NCI-H524 treated with DMSO at 0.1 percent for 48 hours (cell line): Measurements from ENCODE around the gene ZSCAN4.

Experiments used
- DNase-seq: peaks from one replicate; lab custom pipeline; 2025; lab: John Stamatoyannopoulos, UW

ZSCAN4 gene, protein sequence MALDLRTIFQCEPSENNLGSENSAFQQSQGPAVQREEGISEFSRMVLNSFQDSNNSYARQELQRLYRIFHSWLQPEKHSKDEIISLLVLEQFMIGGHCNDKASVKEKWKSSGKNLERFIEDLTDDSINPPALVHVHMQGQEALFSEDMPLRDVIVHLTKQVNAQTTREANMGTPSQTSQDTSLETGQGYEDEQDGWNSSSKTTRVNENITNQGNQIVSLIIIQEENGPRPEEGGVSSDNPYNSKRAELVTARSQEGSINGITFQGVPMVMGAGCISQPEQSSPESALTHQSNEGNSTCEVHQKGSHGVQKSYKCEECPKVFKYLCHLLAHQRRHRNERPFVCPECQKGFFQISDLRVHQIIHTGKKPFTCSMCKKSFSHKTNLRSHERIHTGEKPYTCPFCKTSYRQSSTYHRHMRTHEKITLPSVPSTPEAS

DNA sequence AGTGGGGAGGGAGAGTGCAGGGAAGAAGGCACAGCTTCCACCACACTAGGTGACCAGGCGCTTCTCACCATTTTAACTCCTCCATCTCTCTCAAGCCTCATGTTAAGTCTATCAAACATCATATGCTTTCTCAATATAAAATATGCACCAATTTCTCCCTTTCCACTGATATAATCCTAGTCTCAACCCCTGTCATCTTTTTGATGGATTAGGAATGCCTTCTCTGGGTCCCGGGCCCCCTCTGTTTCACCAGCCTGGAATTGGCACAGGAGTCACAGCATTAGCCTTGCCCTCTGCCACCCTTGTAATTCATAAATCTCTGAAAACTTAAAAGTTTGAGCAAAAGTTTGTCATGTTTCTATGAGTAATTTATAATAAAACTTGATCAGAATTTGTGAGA lies at the start of gene ZSCAN4:
TSS of gene ZSCAN4 (plus strand) at position 301 of the 400 bp plus-strand sequence. CDS start 7,211 bp downstream, outside the sequence.
- DNase-seq: no peak

DNA sequence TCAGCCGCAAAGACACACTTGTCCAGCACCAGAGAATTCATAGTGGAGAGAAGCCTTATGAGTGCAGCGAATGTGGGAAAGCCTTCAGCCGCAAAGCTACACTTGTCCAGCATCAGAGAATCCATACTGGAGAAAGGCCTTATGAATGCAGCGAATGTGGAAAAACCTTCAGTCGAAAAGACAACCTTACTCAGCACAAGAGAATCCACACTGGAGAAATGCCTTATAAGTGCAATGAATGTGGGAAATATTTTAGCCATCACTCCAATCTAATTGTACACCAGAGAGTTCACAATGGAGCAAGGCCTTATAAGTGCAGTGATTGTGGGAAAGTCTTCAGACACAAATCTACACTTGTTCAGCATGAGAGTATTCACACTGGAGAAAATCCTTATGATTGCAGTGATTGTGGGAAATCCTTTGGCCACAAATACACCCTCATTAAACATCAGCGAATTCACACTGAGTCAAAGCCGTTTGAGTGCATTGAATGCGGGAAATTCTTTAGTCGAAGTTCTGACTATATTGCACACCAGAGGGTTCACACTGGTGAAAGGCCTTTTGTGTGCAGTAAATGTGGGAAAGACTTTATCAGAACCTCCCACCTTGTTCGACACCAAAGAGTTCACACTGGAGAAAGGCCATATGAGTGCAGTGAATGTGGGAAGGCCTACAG lies 47.9 kb upstream of the ZSCAN4 start:
- DNase-seq: no peak

DNA sequence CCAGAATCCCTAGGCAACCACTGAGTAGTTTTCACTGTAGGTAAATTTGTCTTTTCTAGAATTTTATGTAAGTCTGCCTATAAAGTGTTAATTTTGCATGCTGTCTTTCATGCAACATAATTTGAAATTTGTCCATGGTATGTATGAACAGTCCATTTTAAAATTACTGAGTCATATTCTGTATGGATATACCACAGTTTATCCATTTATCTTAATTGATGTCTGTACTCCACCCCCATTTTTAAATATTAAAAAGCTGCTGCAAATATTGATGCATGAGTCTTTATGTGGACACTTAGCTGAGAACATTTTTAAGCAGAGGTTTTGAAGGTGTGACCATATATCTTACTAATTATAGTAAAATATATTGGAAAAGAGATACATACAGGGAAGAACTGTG lies 45.6 kb upstream of the ZSCAN4 start:
- DNase-seq: no peak

DNA sequence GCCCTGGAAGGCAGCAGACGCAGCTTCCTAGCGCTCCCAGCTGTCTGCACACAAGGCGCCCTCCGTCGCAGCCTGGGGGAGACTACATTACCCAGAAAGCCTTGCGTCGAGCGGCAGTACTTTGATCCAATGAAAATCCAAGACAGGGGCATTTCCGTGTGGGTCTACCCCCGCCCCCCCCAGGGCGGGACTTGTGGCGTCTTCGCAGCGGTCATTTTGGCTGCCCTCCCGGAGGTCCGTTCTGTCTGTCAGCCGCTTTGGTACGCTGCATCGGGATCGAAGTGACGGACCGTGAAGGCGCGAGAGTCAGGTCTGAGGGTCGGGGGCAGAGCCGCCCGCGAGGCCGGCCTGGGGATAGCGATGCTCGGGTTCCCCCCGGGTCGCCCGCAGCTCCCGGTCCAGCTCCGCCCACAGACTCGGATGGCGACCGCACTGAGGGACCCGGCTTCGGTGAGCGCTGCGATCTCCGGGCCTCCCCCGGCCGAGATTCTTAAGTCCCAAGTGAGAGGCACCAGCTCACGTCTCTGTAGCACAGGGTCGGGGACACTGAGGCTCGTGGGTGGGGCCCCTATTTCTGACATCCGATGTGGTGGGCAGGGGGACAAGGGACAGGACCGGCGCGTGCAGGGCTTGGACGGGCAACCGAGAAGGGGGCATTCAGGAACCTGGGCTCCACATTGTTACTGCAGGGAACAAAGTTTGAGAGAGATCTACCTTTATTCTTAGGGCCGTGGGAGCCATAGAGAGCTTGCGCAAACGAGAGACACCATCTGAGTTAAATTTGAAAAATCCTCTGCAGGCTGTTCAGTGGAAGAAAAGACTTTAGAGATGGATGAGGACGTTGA lies 35.5 kb upstream of the ZSCAN4 start, which contains the start of gene ZNF211:
TSS of gene ZNF211 (plus strand) at position 182 of the 845 bp plus-strand sequence. CDS start at position 361, 179 bp downstream.
- peak; percentile 93 for DNase-seq

DNA sequence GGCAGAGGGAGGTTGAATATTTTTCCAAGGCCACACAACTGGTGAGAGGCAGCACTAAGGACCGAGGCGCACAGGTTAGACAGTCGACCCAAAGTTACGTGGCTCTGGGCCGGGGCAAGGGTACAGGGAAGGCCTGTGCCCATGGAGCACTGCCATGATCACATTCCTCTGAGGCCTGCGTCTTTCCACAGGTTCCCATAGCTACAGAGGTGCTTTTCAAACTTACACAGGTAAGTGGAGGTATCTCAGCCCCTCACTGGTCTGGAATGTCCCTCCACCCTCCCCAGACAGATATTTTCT lies 35.0 kb upstream of the ZSCAN4 start:
- no peak for DNase-seq

DNA sequence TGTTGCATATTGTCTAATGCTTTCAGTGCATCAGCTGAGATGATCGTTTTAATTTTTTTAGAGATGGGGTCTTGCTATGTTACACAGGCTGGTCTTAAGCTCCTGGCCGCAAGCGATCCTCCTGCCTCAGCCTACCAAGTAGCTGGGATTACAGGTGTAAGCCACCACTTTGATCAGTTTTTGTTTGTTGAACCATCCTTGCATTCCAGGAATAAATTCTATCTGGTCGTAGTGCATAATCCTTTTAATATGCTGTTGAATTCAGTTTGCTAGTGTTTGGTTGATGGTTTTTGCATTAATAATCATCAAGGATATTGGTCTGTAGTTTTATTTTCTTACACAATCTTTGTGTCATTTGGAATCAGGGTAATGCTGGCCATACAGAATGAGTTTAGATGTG lies 31.4 kb upstream of the ZSCAN4 start:
- no peak for DNase-seq

DNA sequence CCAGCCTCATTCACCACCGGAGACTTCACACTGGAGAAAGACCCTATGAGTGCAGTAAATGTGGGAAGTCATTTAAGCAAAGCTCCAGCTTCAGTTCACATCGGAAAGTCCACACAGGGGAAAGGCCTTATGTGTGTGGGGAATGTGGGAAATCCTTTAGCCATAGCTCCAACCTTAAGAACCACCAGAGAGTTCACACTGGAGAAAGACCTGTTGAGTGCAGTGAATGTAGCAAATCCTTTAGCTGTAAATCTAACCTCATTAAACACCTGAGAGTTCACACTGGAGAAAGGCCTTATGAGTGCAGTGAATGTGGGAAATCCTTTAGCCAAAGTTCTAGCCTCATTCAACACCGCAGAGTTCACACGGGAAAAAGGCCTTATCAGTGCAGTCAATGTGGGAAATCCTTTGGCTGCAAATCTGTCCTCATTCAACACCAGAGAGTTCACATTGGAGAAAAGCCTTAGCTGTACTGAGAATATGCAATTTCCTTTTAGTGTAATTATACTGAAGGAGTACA lies 27.0 kb upstream of the ZSCAN4 start:
- no peak for DNase-seq

DNA sequence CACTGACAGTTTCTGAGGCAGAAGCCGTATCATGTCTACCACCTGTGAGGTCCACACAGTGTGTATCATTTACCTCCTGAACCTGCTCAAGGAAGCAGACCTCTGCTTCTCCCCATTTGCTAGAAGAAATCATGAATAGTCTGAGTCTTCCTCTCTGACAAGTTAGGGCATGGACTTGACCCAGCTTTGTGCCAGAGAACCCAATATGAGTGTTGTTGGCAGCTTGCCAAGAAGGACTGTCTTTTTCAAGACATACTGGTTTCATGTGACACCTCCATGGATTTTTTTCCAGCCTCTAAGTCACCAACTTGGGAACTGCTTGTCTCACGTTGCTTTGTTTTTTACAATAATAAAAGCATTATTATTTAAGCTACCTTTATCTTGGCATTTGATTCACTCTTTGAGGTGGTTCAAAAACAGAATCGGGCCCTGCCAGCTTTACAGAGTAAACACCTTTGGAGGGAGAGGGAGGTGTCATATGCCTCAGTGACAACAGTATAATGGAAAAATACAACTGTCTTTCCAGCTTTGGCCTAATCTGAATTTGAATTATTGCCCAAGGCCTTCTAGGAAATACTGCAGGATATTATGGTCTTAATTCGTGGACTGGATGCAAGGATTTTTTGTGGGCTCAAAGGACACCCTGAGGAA lies 26.2 kb upstream of the ZSCAN4 start:
- DNase-seq: no peak

DNA sequence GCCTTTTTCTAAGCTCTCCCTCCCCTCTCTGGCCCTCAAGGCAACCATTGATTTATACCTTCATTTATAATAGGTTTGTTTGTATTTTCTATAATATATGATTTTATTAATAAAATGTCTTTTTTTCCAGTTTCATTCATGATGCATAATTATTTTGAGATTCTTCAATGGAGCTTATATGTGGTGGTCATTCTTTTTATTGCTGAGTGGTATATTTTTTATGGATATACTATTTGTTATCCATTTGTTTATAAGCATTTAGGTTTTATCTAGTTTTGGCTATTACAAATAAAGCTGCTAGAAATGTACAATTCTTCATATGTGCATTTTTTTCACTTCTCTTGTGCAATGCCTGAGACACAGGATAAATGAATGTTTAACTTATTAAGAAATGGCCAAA lies 25.0 kb upstream of the ZSCAN4 start:
- no peak for DNase-seq

DNA sequence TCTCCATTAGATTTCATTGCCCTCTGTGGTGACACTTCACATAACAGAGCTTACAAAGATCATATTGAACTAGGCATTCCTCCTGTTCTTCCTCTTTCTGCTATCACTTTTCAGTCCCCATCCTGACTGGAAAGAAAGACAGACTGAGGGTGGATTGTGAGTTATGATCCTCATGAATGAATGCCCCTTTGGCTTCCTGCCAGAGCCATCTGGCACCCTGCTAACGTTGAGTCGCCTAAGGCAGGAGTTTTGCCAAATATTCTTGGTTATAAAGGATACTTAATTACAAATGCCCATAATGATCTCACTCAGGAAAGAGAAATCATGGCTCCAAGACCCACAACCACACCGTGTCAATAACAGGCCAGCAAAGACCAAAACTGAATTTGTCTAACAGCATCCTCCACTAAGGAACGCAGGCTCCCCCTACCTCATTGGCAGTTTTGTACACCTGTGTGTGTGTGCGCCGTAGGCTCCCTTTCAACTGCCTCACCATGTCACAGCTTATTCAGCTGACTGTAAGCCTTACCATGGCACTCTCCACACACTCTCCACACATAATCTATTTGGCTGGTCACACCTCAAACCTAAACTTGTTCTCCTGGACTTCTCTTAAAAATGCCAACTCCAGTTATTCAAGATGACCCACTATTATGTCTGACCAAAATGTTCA lies 20.3 kb upstream of the ZSCAN4 start:
- peak; percentile 81 for DNase-seq

DNA sequence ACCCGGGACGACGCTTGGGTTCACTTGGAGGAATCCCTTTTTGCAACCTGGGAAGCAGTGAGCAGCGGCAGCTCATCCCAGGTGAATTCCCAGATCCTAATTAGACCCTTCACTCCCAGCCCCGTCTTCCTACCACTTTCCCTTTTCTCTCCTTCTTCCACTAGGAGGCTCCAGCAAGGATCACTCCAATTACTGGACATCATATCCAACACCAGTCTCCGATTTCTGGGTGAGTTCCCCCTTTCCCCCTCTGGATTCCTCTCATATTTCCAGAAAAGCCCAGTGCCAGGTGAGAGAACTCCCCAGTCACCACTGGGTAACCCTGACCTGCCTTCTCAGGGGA lies 17.1 kb upstream of the ZSCAN4 start:
- DNase-seq: no peak

DNA sequence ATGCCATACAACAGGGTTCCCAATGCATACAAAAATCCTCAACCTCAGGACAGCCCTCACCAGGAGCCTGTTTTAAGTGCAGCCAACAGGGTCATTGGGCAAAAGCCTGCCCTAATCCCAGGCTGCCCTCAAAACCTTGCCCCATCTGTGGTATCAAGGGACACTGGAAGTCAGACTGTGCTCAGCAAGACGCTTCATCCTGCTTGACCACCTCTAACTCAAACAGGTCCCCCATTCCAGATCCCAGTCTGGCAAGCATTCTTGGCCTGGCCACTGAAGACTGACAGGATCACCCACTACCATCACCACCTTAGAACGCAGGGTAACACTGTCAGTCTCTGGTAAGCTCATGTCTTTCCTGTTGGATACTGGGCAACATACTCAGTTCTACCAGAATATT lies 15.0 kb upstream of the ZSCAN4 start:
- DNase-seq: no peak

DNA sequence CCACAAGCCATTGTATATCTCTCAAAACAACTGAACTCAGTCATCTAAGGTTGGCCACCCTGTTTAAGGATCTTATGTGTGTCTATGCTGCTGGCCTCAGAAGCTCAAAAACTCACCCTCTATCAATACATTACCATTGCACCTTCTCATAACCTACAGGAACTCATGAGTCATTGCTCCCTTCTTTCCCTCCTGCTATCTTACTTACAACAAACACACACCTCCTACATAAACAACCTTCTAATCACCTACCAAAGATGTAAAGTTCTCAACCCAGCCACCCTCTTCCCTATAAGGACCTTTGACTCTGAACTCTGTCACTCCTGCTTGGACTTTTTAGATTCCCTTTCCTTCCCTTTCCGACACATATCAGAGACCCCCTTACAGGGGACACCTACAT lies 13.3 kb upstream of the ZSCAN4 start:
- no peak for DNase-seq

DNA sequence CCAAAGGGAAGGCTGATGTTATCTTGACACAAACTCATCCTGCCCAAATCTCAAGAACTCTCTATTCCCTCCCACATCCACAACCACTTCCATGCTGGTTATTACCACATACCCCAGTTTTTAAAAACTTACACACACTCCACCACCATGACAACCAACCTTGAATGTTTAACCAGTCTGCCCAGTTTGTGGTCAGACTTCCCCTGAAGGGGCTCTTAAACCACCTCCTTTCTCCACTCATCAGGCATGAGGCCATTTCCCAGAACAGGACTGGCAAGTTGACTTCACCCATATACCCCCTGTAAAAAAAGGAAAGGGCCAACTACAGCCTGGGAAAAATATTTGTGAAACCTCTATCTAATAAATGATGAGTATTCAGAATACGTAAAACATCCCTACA lies 12.4 kb upstream of the ZSCAN4 start:
- DNase-seq: no peak

DNA sequence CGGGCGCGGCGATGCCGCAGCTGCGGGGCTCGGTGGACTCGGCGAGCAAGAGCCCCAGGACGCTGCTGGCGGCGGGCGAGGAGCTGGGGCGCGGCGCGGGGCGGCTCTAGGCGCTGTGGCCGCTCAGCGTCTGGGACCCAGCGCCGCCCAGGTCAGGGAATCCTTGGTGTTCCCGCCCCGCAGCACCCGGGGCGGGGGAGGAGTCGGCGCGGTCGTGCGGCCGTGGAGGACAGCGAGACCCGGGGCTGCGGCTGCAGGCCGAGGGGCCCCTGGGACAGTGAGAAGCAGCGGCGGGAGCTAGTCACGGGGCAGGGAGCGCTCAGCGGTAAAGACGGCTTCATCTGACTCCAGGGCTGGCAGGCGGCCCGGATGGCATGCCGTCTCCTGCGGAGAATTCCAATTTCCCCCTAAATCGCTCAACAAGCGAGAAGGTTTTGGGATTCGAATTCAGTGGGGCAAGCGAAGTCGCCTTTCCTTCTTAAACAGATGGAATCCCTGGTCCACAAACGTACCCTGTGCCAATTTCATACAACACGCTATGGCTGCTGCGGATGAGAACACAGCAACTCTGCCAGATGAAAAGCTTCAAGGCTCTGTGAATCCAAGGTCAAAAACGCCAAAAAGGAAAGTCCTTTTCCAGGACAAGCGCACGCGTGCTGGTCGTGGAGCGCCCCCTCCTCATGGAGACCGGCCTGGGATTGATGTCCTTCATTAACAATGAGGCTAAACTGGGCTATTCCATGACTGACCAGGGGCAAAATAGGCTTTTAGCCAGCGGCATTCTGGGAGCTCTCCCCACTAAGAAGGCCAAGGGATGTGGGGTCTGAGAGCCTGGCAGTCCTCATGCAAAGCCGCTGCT lies 4.2 kb upstream of the ZSCAN4 start:
- DNase-seq: peak; percentile 8

DNA sequence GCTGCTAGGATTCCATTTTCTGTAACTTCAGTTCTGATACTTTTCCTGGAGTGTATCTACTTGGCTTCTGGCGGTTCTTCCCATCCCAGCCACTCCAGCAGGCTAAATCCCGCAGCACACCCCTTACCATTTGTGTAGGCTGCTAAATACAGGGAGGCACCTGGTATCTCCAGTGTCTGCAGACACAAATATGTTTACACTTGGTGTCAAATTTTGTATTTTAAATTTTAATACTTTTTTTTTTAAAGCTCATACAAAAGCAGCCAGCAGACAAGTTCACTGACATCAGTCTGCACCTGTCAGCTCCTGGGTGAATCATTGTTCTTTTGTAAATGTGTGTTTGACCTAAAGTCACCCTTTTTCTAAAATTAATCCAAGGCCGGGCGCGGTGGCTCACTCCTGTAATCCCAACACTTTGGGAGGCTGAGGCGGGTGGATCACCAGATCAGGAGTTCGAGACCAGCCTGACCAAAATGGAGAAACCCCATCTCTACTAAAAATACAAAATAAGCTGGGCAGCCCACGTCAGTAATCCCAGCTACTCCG lies 3.4 kb upstream of the ZSCAN4 start:
- DNase-seq: no peak

DNA sequence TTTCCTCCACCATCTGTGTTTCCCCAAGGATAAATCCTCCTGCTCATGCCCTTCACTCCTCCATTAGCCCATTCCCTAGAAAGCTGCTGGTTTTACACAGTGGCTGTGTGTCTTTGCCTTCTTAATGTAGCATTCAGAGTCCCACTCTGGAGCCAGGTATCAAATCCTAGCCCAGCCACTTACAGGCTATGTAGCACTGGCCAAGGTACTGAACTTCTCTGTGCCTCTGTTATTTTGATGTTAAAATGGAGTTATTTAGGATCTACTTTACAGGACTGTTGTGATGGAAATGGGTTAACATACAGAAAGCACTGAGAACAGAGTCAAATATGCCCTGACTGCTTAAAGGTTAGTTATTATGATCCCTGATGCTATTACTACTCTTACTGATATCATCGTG lies 1.5 kb upstream of the ZSCAN4 start:
- DNase-seq: no peak

DNA sequence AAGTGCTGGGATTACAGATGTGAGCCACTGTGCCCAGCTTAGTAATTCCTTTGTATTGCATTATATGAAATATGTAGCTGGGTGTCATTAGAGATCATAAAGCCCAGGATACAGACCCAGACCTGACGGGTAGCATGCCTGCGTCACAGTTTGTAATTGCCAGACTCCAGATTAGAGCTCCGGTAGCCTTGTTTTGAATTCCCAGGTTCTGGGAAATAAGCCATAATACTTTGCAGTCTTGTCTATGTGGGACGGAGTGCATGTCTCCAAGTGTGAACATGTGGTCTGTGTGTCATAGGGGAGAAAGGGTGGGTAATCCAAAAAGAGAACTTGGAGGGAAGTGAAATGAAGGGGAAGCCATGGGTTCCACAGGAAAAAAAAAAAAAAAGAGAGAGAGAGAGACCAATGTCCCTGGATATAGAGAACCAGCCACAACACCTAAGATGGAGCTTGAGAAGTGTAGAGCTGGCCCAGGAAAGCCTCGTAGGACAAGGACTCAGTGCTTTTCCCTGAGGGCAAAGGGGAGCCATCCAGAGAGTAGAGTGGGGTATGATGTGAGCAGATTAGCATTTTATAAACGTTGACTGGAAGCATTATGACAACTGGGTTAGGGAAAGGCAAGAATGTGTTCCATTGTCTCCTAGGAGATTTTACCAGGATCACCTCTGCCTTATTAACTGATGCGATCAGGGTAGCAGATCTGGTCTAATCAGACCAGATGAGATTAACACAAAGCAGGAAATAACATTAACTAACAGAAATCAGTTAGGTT lies 2.6 kb downstream of the ZSCAN4 start:
- DNase-seq: no peak

DNA sequence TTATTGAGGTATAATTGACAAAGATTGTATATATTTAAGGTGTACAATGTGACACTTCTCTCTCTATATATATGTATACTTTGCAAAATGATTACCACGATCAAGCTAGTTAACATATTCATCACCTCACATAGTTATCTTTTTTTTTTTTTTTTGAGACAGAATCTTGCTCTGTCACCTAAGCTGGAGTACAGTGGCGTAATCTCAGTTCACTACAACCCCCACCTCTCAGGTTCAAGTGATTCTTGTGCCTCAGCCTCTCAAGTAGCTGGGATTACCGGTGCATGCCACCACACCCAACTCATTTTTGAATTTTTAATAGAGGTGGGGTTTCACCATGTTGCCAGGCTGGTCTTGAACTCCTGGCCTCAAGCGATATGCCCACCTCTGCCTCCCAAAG lies 3.7 kb downstream of the ZSCAN4 start:
- no peak for DNase-seq
